HG03159 (cell line): ENCODE results near the gene PEX11G.

Experiments
- ATAC-seq: cut with Tn5 transposase; IDR thresholded peaks from one replicate; pipeline ENCODE4 v1.9.1; 2021; ENCODE audit warnings: mild to moderate bottlenecking, moderate library complexity; ENCODE audit not compliant: unreplicated experiment

Gene PEX11G

DNA sequence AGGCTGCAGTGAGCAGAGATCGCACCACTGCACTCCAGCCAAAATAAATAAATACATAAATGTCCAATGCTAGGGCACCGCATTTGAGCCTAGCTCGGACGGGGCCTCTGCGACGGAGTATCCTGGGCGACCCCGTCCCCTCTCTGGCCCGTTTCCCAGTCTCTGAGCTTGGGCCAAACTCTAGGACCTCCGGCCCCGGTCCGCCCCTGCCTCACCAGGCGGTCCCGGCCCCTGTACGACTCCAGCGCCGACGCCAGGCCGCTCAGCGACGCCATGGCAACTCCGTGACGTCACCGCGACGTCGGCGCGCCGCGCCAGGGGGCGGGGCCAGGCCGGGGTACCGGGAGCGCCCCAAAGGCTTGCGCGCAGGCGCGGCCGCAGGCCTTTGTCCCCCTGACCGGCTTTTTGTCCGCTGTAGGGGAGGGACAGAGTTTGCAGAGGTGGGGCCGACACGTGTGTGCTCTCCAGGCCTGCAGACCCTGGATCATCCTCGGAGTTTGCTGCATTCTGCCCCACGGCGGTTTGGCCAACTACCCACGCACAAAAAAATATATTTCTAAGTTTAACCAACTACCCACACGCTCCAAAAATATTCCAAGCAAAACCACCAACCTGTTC lies at the start of gene PEX11G:
TSS of gene PEX11G (minus strand) at position 300 of the 618 bp plus-strand sequence. CDS start at position 275, 25 bp downstream.
- ATAC-seq: no peak

DNA sequence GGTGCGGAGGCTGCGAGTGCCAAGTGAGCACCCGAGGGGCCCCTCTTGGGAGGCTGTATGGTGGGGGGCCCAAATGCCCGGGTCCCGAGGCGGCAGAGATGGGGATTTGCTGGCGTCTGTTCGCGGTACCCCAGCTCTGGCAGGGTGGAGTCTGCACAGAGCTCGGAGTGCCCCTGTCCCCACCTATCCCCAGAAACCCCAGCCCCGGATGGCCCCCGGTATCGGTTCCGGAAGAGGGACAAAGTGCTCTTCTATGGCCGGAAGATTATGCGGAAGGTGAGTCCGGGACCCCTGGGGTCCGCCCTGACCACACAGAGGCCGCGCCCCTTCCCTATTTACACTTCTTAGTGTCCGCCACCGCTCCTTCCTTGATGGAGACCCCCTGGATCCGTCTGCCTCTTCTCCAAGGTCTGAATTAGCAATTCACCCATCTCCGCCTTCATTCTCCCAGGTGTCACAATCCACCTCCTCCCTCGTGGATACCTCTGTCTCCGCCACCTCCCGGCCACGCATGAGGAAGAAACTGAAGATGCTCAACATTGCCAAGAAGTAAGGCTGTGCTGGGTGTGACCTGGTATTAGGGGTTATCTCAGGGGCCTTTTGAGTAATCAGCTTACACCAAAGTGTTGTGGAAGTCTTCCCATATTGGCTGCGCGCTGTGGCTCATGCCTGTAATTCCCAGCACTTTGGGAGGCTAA lies 47.3 kb upstream of the PEX11G start:
- no peak for ATAC-seq

DNA sequence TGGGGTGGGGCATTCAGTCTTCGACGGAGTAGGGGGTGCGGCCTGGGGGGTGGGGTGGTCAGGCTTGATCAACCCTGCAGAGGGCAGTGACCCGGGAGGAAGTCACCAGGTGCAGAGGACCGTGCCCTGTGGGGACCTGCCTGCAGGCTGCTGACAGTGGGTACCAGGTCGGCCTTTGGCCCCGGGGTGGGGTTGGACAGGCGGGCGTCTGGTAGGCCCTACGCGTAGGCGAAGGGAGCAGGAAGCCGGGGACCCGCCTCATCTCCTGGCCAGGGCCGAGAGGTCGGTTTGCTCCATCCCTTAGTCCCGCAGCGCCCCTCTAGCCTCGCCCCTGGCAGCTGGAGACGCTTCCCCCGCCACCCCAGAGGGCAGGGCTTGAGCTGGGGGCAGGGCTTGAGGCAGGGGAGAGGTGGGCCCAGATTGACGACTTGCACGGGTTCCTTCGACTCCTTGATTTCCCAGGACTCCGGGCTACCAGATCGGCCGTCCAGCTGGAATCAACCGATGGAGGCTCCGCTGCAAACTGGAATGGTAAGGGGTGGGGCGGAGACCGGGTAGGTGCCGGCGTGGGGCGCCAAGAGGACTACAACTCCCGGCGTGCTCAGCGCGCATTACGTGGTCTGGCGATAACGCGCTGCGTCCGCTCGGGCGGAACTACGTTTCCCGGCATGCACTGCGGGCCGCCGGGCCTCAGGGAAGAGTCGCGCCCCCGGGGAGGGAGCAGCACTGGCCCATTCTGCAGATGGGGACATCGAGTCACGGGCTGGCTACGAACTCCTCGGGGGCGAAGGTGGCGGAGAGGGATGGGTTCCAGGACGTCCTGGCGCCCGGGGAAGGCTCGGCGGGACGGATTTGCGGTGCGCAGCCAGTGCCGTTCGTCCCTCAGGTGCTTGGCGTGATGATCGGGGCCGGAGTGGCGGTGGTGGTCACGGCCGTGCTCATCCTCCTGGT lies 46.5 kb upstream of the PEX11G start, which contains the start of gene PNPLA6:
TSS of gene PNPLA6 (plus strand) at position 671 of the 951 bp plus-strand sequence. CDS start at position 743, 72 bp downstream.
- ATAC-seq: peak; percentile 60

DNA sequence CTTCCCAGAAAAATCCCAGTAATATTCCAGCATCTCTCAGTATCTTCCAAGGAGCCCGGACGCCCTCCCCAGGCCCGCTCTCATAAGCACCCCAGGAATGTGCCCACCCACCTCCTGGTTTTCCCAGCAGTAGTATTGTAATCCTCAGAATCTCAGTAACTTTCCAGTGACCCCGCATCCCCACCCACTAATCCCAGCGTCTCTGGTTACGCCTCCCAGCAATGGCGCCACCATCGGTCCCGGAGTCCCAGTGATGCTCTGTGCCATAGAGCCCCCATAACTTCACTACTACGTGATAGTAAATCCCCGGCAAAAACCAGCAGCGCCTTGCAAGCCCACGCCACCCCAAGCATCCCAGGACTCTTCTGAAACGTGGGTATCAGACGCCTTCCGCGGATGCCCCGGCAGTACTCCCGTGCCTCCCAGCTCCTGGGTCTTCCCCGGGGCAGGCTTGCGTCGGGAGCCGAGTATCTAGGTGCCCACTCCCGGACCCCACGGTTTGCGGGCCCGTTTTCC lies 45.8 kb upstream of the PEX11G start:
- ATAC-seq: peak; percentile 7

DNA sequence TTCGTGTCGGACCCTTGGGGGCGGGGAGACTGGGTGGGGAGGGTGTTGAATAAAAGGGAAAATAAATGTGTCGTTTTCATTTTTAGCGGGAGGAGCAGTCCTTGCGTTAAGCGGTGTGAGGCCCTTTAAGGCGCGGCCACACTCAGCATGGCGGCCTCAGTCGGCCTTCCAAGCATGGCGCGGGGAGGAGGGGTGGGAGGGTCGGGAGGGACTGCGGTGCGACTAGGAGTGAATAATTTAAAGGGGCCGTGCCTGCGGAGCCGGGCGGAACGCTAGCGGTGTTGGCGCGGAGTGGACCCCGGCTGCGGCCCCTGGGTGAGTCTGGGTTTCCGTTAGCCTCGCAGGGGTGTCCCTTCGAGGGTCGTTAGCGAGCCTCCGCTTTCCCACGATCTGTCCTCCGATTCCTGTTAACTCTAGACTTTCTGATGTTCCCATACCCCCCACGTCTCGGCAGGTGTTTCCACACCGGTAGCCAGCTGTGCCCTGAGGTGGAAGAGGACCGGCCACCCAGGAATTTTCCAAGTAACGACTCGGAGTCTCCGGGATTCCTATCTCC lies 45.2 kb upstream of the PEX11G start:
- ATAC-seq: no peak

DNA sequence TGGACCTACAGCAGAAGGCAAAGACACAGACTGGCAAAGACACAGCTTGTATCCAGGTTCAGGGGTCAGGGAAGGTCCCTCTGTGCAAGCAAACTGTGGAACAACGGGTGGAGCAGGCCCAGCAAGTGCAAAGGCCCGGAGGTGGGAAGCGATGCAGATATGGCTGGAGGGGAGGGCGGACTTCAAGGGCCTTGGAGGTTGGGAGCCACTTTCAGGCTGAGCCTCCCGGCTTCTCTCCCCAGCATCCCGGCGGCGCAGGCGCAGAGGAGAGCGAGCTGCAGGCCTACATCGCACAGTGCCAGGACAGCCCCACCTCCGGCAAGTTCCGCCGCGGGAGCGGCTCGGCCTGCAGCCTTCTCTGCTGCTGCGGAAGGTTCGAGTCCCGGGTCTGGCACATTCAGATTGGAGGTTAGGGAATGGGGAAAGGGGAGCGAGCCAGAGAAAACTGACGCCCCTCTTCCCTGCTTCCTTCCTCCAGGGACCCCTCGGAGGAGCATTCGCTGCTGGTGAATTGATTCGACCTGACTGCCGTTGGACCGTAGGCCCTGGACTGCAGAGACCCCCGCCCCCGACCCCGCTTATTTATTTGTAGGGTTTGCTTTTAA lies 44.5 kb upstream of the PEX11G start:
- no peak for ATAC-seq

DNA sequence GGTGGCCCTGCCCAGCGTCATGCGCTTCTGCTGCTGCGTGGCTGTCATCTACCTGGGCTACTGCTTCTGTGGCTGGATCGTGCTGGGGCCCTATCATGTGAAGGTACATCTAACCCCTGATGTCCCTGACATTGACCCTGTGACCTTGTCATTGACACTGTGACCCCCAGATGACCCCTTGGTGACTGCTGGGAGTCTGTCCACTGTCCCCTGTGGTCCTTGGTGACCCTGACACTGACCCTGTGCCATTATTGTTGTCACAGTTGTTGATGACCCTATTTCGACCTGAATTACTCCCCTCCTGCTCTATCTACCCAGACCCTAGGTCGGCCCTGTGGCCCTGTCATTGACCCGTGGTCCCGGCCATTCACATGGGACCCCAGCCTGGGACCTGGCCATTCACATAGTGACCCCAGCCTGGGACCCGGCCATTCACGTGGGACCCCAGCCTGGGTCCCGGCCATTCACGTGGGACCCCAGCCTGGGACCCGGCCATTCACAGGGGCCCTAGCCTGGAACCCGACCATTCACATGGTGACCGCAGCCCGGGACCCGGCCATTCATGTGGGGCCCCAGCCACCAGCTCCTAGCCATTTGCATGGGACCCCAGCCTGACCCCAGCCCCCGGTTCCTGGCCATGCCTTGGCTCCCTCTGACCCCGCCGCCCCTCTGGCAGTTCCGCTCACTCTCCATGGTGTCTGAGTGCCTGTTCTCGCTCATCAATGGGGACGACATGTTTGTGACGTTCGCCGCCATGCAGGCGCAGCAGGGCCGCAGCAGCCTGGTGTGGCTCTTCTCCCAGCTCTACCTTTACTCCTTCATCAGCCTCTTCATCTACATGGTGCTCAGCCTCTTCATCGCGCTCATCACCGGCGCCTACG lies 41.0 kb upstream of the PEX11G start:
- no peak for ATAC-seq

DNA sequence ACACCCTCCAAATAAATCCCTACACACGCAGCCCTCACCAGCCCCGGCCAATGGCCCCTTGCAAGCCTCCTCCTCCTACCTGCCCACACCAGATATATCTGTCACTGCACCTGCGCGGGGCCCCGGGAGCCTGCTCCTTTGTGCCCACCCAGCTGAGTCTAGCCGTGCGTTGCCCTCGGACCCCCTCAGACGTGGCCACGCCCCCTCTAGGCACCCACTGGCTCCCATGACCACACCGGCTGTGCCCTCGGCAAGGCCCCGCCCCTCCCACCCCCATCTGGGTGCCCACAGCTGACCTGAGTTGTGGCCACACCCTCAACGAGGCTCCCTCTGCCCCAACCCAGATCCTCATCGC lies 40.4 kb upstream of the PEX11G start:
- ATAC-seq: no peak

DNA sequence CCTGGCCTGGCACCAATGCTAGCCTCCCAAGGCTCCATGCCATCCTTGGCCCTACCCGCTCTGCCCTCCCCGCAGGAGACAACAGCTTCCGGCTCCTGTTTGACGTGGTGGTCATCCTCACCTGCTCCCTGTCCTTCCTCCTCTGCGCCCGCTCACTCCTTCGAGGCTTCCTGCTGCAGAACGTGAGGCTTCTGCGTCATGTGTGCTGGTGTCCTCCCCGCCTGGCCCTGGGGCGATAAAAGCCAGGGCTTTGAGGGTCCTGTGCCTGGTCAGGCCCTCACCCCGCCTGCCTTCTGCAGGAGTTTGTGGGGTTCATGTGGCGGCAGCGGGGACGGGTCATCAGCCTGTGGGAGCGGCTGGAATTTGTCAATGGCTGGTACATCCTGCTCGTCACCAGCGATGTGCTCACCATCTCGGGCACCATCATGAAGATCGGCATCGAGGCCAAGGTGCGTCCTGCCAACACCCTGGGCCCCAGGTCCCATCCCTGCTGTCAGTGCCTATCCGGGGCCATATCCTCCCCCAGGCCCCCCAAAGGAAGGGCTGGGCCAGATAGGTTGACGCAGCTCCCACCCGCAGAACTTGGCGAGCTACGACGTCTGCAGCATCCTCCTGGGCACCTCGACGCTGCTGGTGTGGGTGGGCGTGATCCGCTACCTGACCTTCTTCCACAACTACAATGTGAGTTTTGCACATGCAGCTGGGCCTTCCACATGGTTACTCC lies 39.8 kb upstream of the PEX11G start:
- ATAC-seq: no peak

DNA sequence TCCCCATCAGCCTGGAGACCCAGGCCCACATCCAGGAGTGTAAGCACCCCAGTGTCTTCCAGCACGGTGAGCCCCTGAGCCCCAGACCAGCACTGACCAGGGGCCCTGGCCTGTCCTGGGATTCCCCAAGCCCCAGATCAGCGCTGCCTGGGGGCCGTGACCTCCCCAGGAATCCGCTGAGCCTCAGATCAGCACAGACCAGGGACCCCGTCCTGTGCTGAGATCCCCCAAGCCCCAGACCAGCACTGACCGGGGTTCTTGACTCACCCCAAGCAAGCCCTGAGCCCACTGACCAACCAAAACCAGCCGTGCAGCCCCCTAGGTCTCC lies 39.3 kb upstream of the PEX11G start:
- ATAC-seq: no peak

DNA sequence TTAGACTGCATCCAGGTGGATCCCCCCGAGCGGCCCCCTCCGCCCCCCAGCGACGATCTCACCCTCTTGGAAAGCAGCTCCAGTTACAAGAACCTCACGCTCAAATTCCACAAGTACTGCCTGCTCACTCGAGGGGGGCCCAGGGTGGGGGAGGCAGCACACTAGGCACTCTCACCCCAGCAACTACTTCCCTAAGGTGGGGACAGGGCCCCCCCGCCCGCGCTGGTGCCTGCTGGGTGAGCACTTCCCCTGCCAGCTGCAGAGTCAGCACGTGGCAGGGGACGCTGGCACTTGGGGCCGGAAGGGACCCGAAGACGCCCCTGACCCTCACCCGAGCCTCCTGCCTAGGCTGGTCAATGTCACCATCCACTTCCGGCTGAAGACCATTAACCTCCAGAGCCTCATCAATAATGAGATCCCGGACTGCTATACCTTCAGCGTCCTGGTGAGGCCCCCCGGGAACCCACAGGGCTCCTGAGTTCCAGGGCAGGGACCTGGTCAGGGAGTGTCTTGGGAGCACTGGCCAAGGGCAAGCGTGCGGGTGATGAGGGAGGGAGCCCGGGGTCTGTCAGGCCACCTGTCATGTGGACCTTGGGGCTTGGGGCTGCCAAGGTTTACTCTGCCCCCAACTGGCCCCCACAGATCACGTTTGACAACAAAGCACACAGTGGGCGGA lies 38.8 kb upstream of the PEX11G start:
- no peak for ATAC-seq

DNA sequence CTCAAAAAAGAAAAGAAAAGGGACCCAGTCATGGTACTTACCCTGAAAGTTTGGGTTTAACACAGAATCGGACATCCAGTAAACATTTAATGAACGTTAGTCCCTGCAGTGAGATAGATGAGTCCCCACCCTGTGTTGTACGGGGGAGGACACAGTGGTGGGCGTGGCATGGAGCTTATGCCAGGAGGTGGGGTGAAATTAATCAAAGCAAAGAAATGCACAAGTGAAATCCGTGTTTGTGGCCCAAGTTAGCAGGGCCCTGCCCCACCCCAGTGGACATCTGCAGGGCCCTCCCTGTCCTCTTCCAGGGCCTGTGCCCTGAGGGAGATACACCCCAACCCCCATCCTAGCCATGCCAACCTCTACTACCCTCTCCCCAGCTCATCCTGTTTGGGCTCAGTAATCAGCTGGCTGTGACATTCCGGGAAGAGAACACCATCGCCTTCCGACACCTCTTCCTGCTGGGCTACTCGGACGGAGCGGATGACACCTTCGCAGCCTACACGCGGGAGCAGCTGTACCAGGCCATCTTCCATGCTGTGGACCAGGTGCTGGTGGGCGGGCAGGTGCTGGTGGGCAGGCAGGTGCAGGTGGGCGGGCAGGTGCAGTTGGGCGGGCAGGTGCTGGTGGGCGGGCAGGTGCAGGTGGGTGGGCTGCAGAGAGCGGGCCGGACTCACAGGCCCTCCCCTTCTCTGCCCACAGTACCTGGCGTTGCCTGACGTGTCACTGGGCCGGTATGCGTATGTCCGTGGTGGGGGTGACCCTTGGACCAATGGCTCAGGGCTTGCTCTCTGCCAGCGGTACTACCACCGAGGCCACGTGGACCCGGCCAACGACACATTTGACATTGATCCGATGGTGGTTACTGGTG lies 37.5 kb upstream of the PEX11G start:
- no peak for ATAC-seq

DNA sequence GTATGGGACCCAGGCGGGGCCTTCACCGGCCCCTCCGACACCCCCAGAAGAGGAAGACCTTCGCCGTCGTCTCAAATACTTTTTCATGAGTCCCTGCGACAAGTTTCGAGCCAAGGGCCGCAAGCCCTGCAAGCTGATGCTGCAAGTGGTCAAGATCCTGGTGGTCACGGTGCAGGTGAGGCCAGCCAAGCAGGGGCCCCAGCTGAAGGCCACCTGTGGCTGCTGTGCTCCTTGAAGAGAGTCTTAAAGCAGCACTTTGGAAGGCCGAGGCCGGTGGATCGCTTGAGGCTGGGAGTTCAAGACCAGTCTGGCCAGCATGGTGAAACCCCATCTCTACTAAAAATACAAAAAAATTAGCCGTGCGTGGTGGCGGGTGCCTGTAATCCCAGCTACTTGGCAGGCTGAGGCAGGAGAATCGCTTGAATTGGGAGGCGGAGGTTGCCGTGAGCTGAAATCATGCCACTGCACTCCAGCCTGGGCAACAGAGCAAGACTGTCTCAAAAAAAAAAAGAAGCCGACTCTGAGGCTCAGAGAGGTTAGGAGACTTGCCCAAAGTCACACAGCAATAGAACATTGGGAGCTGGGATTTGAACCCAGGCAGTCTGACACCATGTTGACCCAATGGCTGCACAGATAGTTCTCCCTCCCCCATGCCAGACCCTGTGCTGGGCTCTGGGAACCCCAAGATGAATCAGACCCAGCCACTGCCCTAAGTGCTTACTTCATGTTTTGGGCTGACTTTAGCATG lies 36.3 kb upstream of the PEX11G start:
- ATAC-seq: no peak

DNA sequence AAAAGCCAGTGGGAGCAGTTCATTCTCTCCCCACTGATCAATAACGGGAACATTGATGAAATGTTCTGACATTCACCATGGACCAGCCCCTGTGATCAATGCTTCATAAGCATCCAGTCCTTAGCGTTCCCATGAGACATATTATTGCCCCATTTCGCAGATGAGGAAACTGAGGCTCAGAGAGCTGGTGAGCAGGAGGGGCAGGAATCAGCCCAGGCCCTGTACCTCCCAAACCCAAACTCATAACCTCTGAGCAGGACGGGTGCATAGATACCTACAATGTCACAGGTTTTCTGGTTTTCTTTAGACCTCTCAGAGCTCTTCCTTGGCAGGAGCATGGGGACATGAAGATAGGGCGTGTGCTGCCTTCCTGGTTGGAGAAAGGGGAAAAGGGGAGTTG lies 35.7 kb upstream of the PEX11G start:
- ATAC-seq: no peak

DNA sequence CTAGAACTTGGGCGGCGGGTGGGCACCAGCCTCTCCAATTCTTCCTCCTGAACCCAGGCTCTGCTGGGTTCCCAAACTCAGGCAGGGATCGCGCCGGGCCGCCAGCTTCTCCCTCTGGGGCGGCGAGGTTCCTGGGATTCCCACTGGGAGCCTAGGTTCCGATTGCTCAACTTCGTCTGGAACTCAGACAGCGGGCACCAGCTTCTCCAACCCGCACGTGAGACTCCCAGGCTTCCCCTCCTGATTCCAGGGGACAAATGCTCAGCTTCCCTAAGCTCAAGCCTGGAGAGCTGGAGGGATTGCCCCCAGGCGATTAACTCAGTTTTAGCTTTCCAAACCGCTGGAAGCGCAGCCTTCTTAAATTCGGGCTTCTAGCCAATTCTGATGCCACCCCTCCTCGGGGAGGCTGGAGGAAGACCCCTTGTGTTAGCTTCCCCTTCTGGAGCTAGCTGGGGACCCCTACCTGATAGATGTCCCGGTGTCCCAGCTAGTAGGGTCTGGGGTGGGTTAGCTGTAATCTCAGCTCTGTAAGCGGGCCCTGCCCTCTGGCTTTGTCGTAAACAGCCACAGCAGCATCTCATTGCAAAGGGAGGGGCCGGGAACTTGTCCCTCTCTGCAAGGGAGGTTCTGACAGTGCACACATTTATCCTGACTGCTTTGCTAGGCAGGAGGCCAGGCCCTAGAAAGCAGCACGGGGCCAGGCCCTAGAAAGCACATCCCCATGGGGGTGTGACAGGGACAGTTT lies 34.3 kb upstream of the PEX11G start:
- ATAC-seq: no peak
